Trophoblast cell (in vitro differentiated cells and primary cell): ENCODE data around the gene ZBTB7A.

ENCODE experiments used
- DNase-seq, 2 donors: peaks; one replicate each; pipeline ENCODE4 v3.0.0-alpha.2; 2016
- H2AFZ ChIP-seq: 2 replicates; pipeline ENCODE4 v1.6.1; 2013; ENCODE audit warnings: low read length, moderate library complexity, mild to moderate bottlenecking; ENCODE audit not compliant: insufficient read depth, poor library complexity
- H2AK5ac ChIP-seq: 2 replicates; pipeline ENCODE4 v1.6.1; 2013; ENCODE audit warnings: mild to moderate bottlenecking, low read length
- H2BK120ac ChIP-seq: 2 replicates; pipeline ENCODE4 v1.6.1; 2013; ENCODE audit warnings: low read length, mild to moderate bottlenecking, moderate library complexity; ENCODE audit not compliant: insufficient read depth, poor library complexity
- H2BK12ac ChIP-seq: 2 replicates; pipeline ENCODE4 v1.6.1; 2013; ENCODE audit warnings: mild to moderate bottlenecking, low read length, moderate library complexity
- H2BK5ac ChIP-seq: 2 replicates; pipeline ENCODE4 v1.6.1; 2013; ENCODE audit warnings: low read length, low read depth, moderate library complexity, mild to moderate bottlenecking; ENCODE audit not compliant: poor library complexity
- H3K14ac ChIP-seq: 2 replicates; pipeline ENCODE4 v1.6.1; 2013; ENCODE audit warnings: mild to moderate bottlenecking, low read length
- H3K18ac ChIP-seq: 2 replicates; pipeline ENCODE4 v1.6.1; 2013; ENCODE audit warnings: mild to moderate bottlenecking, low read length
- H3K23ac ChIP-seq: 2 replicates; pipeline ENCODE4 v1.6.1; 2013; ENCODE audit warnings: low read length
- H3K27ac ChIP-seq: 2 replicates; pipeline ENCODE4 v1.5.1; 2013; ENCODE audit warnings: low read depth, mild to moderate bottlenecking, inconsistent platforms, low read length, moderate library complexity
- H3K27me3 ChIP-seq: 2 replicates; pipeline ENCODE4 v1.6.1; 2013; ENCODE audit warnings: inconsistent platforms, mild to moderate bottlenecking, low read length, moderate library complexity; ENCODE audit not compliant: insufficient read depth
- H3K36me3 ChIP-seq, 2 experiments: 1 replicate in 1 of 2; 2 replicates in 1 of 2; pipeline ENCODE4 v1.6.1; 2013; ENCODE audit warnings: low read length in 2 of 2, mild to moderate bottlenecking in 2 of 2, moderate library complexity in 1 of 2; ENCODE audit not compliant: insufficient read depth in 2 of 2, control insufficient read depth in 1 of 2
- H3K4ac ChIP-seq: 2 replicates; pipeline ENCODE4 v1.6.1; 2013; ENCODE audit warnings: low read depth, mild to moderate bottlenecking, low read length, moderate library complexity
- H3K4me1 ChIP-seq, 2 experiments: 1 replicate in 1 of 2; 2 replicates in 1 of 2; pipeline ENCODE4 v1.6.1; 2013; ENCODE audit warnings: low read length in 2 of 2, mild to moderate bottlenecking in 2 of 2, moderate library complexity in 1 of 2; ENCODE audit not compliant: insufficient read depth in 2 of 2, control insufficient read depth in 1 of 2
- H3K4me2 ChIP-seq: 2 replicates; pipeline ENCODE4 v1.6.1; 2013; ENCODE audit warnings: inconsistent platforms, mild to moderate bottlenecking, low read length, moderate library complexity
- H3K4me3 ChIP-seq: 2 replicates; pipeline ENCODE4 v1.5.1; 2013; ENCODE audit warnings: mild to moderate bottlenecking, low read depth, low read length, inconsistent platforms
- H3K79me1 ChIP-seq: one replicate; pipeline ENCODE4 v1.6.1; 2013; ENCODE audit warnings: low read length
- H3K79me2 ChIP-seq: 2 replicates; pipeline ENCODE4 v1.6.1; 2013; ENCODE audit warnings: low read length, mild to moderate bottlenecking; ENCODE audit not compliant: control insufficient read depth, insufficient read depth, poor library complexity
- H3K9ac ChIP-seq: 2 replicates; pipeline ENCODE4 v1.6.1; 2013; ENCODE audit warnings: mild to moderate bottlenecking, low read length
- H3K9me3 ChIP-seq: 2 replicates; pipeline ENCODE4 v1.6.1; 2013; ENCODE audit warnings: low read depth, mild to moderate bottlenecking, control low read depth, inconsistent platforms, low read length; ENCODE audit not compliant: insufficient read depth
- H4K12ac ChIP-seq: 2 replicates; pipeline ENCODE4 v1.6.1; 2013; ENCODE audit warnings: low read depth, mild to moderate bottlenecking, low read length, moderate library complexity
- H4K8ac ChIP-seq: 2 replicates; pipeline ENCODE4 v1.6.1; 2013; ENCODE audit warnings: low read depth, mild to moderate bottlenecking, low read length, moderate library complexity
- H4K91ac ChIP-seq: one replicate; pipeline ENCODE4 v1.6.1; 2013; ENCODE audit warnings: low read depth, mild to moderate bottlenecking, low read length, moderate library complexity
- WGBS: extraction: QIAGEN DNeasy Blood & Tissue Kit; methylation state at CpG from one replicate; pipeline ENCODE4 v1.1.7; 2013; ENCODE audit warnings: missing lambda C conversion rate; ENCODE audit not compliant: insufficient read length, insufficient coverage; ENCODE audit errors: extremely low coverage; 5-methylcytosine and 5-hydroxymethylcytosine counted together

The ZBTB7A gene

DNA sequence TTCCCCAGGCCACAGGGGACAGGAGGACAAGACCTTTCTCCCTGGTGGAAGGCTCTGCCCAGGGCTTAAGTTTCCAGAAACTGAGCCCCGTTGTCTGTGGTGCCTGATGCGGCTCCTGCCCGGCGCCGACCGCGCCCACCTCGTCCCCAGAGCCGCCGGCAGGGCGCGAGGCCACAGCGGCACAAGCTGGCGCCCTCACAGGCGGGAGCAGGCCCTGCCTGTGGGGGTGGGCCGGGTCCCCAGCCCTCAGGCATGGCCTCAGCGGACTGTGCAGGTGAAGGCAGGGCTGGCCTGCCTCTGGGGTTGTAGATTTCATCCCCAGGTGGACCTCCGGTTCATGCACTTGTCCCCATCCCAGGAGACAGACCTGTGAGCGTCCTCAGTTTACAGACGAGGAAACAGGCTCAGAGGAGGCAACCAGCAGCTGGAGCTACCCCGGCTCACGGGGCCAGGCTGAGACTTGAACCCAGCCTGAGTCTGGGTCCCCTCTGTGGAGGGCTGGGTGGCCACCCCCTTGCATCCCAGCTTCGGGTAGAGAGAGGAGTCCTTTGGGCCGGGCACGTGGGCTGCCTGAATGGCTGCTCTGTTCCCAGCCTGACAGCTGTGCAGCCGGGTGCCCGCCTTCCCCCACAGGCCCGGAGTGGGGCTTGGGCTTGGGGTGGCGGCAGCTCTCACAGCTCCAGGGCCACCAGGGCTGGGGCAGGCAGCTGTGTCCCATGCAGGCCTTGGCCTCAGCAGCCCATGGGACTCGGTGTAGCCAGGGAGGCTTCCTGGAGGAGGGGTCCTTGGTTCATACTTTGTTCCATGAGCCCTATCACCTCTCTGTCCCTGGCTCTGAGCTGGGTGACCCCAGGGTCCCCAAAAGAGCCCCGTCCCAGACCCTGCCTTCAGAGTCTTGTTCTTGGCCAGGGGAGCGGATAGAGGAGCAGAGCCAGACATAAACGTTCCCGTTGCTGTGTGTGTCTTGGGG lies 32.4 kb downstream of the ZBTB7A start:
- no peak overlapping the region for H3K4me2 ChIP-seq
- WGBS = no CpG with 5 or more reads among the region's 34 CpGs

DNA sequence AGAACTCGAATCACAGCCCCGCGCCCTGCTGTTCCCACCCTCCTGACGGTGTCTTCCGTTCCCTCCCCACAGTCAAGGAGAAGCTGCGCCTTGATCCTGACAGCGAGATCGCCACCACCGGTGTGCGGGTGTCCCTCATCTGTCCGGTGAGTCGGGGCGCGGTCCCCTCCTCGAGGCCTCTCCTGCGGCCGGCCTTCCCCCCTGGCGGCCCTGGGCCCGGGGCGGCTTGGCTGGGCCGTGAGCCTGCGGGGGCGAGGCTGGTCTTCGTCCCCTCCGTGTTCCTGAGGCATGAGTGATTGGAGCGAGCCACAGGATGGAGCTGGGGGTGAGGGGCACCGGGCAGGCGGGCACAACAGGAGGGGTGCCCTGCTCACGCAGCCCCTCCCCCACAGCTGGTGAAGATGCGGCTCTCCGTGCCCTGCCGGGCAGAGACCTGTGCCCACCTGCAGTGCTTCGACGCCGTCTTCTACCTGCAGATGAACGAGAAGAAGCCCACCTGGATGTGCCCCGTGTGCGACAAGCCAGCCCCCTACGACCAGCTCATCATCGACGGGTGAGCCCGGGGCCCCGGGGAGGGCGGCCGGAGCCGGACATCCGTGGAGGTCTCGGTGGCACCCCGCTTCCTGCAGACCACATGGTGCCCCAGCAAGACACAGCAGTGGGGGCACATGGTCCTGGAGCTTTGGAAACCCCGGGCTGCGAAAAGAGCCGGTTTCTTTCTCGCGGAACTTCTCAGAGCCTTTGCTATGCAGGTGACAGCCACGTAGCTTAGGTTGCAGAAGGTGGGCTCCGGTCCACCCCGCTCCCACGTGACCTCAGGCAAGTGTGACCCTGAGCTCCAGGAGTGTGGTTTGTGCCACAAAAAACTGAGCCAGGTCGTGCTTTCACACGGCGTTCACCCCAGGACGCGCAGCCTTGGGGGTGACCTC lies 33.4 kb downstream of the ZBTB7A start:
- Histone ChIP-seq H3K9me3 (peaks cover 11% of the 10 kb centered on the region), H3K79me1 (no peaks in the 10 kb centered on the region), H2AK5ac (no peak overlapping the region), H3K4me2 (no peak overlapping the region), H3K23ac (no peak overlapping the region), H3K14ac (no peak overlapping the region), H4K12ac (no peak overlapping the region), H3K9ac (no peak overlapping the region), H2AFZ (no peak overlapping the region), H3K36me3 (peaks cover 84 to 85% of the 10 kb centered on the region in 2 experiments), H4K8ac (no peak overlapping the region), H2BK120ac (no peak overlapping the region), H3K4me1 (no peaks in the 10 kb centered on the region), H3K18ac (no peak overlapping the region), H3K27me3 (no peaks in the 10 kb centered on the region), H2BK12ac (no peak overlapping the region), H2BK5ac (no peak overlapping the region), H3K27ac (no peak overlapping the region), H3K79me2 (no peaks in the 10 kb centered on the region), H4K91ac (no peak overlapping the region), H3K4ac (no peak overlapping the region), H3K4me3 (no peak overlapping the region)
- no CpG with 5 or more reads among the region's 63 CpGs for WGBS
- DNase-seq = no peak

More for the DNA sequence above, 32.4 kb downstream of the ZBTB7A start:
- Histone ChIP-seq H3K79me2 (no peaks in the 10 kb centered on the region), H3K36me3 (peaks cover 75 to 77% of the 10 kb centered on the region in 2 experiments), H3K4ac (no peak overlapping the region), H3K23ac (no peak overlapping the region), H3K14ac (no peak overlapping the region), H3K4me1 (no peaks in the 10 kb centered on the region), H4K12ac (no peak overlapping the region), H2BK12ac (no peak overlapping the region), H2AK5ac (no peak overlapping the region), H4K8ac (no peak overlapping the region), H3K18ac (no peak overlapping the region), H4K91ac (no peak overlapping the region), H2AFZ (no peak overlapping the region), H3K79me1 (no peaks in the 10 kb centered on the region), H3K4me3 (no peak overlapping the region), H2BK5ac (no peak overlapping the region), H3K27me3 (no peaks in the 10 kb centered on the region), H3K9me3 (peaks cover 11% of the 10 kb centered on the region), H2BK120ac (no peak overlapping the region), H3K27ac (no peak overlapping the region), H3K9ac (no peak overlapping the region)
- no peak for DNase-seq

DNA sequence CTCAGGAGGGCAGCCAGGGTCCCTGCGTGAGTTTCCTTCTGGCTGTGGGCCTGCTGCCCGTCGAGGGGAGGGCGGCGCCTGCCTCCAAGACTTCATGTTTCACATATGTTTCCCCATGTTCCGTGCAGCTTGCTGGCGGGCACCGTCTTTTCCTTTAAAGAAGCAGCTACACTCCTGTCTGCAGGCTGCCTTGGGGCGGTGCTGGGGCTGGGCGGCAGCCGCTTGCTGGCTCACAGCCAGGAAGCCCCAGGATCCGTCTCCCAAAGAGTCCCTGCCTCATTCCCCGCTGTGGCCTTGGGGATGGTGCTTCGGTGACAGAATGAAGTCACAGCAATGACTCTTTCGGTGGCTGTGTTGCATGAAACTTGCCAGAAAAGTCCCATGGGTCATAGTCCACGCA lies 34.3 kb downstream of the ZBTB7A start:
- Histone ChIP-seq H3K4me3 (no peak overlapping the region), H4K91ac (no peak overlapping the region)
- WGBS = no CpG with 5 or more reads among the region's 16 CpGs

DNA sequence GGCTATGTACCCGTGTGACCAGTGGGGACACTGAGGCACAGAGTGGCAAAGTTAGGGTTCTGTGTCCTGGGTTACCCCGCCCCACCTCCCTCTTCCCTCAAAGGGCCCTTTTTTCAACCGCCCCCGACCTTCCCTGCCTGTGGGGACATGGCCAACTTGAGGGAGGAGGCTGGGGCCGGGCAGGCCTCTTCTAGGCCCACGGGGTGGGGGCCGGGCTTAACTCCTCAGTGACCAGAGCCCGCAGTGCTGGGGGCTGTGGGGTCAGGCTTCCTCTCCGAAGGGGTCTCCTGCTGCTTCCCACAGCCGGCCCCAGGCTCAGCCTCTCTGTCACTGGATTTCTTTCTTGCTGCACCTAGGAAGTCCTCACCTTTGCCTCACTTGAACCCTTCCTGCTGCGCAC lies 35.3 kb downstream of the ZBTB7A start:
- no peak overlapping the region for H4K91ac ChIP-seq
- no peak overlapping the region for H3K4me2 ChIP-seq
- DNase-seq = no peak
- no peak overlapping the region for H2BK12ac ChIP-seq
- no peak overlapping the region for H3K27ac ChIP-seq
- H2BK5ac ChIP-seq = no peak overlapping the region
- no peak overlapping the region for H2AK5ac ChIP-seq
- no peaks in the 10 kb centered on the region for H3K4me1 ChIP-seq
- H3K14ac ChIP-seq = no peak overlapping the region
- H3K79me2 ChIP-seq = no peaks in the 10 kb centered on the region
- peaks cover 8% of the 10 kb centered on the region for H3K9me3 ChIP-seq
- no peak overlapping the region for H2BK120ac ChIP-seq
- no peak overlapping the region for H4K12ac ChIP-seq
- H3K4me3 ChIP-seq = no peak overlapping the region
- no CpG with 5 or more reads among the region's 11 CpGs for WGBS
- H3K27me3 ChIP-seq = no peaks in the 10 kb centered on the region
- no peak overlapping the region for H3K23ac ChIP-seq
- H2AFZ ChIP-seq = no peak overlapping the region
- no peak overlapping the region for H3K4ac ChIP-seq
- peaks cover 80 to 84% of the 10 kb centered on the region in 2 experiments for H3K36me3 ChIP-seq
- H3K79me1 ChIP-seq = no peaks in the 10 kb centered on the region
- no peak overlapping the region for H3K18ac ChIP-seq
- H4K8ac ChIP-seq = no peak overlapping the region
- H3K9ac ChIP-seq = no peak overlapping the region

More for the DNA sequence above, 34.3 kb downstream of the ZBTB7A start:
- H3K36me3 ChIP-seq = peaks cover 87 to 89% of the 10 kb centered on the region in 2 experiments
- no peaks in the 10 kb centered on the region for H3K27me3 ChIP-seq
- no peak overlapping the region for H3K14ac ChIP-seq
- H2BK12ac ChIP-seq = no peak overlapping the region
- no peak overlapping the region for H3K4ac ChIP-seq
- no peaks in the 10 kb centered on the region for H3K79me2 ChIP-seq
- DNase-seq = no peak
- no peaks in the 10 kb centered on the region for H3K4me1 ChIP-seq
- no peak overlapping the region for H2BK5ac ChIP-seq
- H3K23ac ChIP-seq = no peak overlapping the region
- no peak overlapping the region for H2AFZ ChIP-seq
- H3K9ac ChIP-seq = no peak overlapping the region
- no peak overlapping the region for H3K27ac ChIP-seq
- H2AK5ac ChIP-seq = no peak overlapping the region
- H3K9me3 ChIP-seq = peaks cover 10% of the 10 kb centered on the region
- no peak overlapping the region for H3K4me2 ChIP-seq
- no peak overlapping the region for H2BK120ac ChIP-seq
- no peak overlapping the region for H4K8ac ChIP-seq
- no peak overlapping the region for H4K12ac ChIP-seq
- no peak overlapping the region for H3K18ac ChIP-seq
- H3K79me1 ChIP-seq = no peaks in the 10 kb centered on the region
